RWPE2 (cell line): ENCODE measurements around the gene PTPN14.

Experiments
- ATAC-seq: fragments of 200-7000 bp; cut with Tn5 transposase; 3 replicates; pipeline ENCODE4 v1.9.1; 2021; ENCODE audit warnings: low read depth
- DNase-seq: peaks from one replicate; pipeline ENCODE4 v3.0.0-alpha.2; 2020; ENCODE audit warnings: low spot score
- H3K27ac ChIP-seq: fragments of 450-650 bp; 2 replicates; pipeline ENCODE4 v1.5.1; 2017; ENCODE audit warnings: mild to moderate bottlenecking; ENCODE audit not compliant: poor library complexity, severe bottlenecking
- H3K27me3 ChIP-seq: fragments of 250-450 bp; sonication (Bioruptor Pico); 2 replicates; pipeline ENCODE4 v1.5.1; 2021; ENCODE audit warnings: mild to moderate bottlenecking, moderate library complexity; ENCODE audit not compliant: insufficient read depth, poor library complexity, severe bottlenecking
- H3K36me3 ChIP-seq: fragments of 250-450 bp; sonication (Bioruptor Pico); 2 replicates; pipeline ENCODE4 v1.5.1; 2020; ENCODE audit warnings: low read depth, mild to moderate bottlenecking, moderate library complexity
- H3K4me1 ChIP-seq: fragments of 250-450 bp; sonication (Bioruptor Pico); 2 replicates; pipeline ENCODE4 v1.5.1; 2021; ENCODE audit warnings: mild to moderate bottlenecking, moderate library complexity; ENCODE audit not compliant: insufficient read depth, poor library complexity, severe bottlenecking
- H3K4me3 ChIP-seq: fragments of 250-450 bp; sonication (Bioruptor Pico); 2 replicates; pipeline ENCODE4 v1.5.1; 2021; ENCODE audit warnings: mild to moderate bottlenecking, moderate library complexity; ENCODE audit not compliant: severe bottlenecking
- H3K9me3 ChIP-seq: fragments of 250-450 bp; sonication (Bioruptor Pico); 2 replicates; pipeline ENCODE4 v1.5.1; 2021; ENCODE audit warnings: mild to moderate bottlenecking, moderate library complexity; ENCODE audit not compliant: severe bottlenecking
- TF ChIP-seq, protein P1 (sequence below): fragments of 450-650 bp; IDR thresholded peaks from one replicate; pipeline ENCODE4 v1.5.1; 2017; ENCODE audit warnings: mild to moderate bottlenecking, moderate library complexity; ENCODE audit not compliant: poor library complexity, severe bottlenecking

PTPN14 gene

DNA sequence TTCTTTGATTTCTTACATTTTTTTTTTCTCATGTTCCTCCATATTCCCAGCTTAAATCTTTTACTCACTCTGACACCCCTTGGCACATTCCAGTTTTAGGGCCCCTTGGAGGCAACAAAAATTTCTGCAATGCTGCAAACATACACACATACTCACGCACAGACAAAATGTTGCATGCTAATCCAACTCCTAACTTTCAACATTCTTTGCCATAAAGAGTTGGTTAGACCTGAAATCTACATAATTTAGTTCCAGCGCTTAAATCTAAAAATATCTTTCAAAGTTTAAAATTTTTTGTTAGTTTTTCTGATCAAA, 103.9 kb downstream of the PTPN14 start:
- peak overlapping the region; percentile 96 for H3K27ac ChIP-seq
- peaks cover 7% of the 10 kb centered on the region; the same call in 1 of the 2 replicates for H3K36me3 ChIP-seq
- DNase-seq (no peak), ATAC-seq (no peak)
- peaks cover 35% of the 10 kb centered on the region for H3K4me1 ChIP-seq
- no peaks in the 10 kb centered on the region for H3K27me3 ChIP-seq
- H3K4me3 ChIP-seq: no peak overlapping the region
- no peaks in the 10 kb centered on the region for H3K9me3 ChIP-seq
- TF ChIP-seq, protein P1, sequence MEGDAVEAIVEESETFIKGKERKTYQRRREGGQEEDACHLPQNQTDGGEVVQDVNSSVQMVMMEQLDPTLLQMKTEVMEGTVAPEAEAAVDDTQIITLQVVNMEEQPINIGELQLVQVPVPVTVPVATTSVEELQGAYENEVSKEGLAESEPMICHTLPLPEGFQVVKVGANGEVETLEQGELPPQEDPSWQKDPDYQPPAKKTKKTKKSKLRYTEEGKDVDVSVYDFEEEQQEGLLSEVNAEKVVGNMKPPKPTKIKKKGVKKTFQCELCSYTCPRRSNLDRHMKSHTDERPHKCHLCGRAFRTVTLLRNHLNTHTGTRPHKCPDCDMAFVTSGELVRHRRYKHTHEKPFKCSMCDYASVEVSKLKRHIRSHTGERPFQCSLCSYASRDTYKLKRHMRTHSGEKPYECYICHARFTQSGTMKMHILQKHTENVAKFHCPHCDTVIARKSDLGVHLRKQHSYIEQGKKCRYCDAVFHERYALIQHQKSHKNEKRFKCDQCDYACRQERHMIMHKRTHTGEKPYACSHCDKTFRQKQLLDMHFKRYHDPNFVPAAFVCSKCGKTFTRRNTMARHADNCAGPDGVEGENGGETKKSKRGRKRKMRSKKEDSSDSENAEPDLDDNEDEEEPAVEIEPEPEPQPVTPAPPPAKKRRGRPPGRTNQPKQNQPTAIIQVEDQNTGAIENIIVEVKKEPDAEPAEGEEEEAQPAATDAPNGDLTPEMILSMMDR: no peak

DNA sequence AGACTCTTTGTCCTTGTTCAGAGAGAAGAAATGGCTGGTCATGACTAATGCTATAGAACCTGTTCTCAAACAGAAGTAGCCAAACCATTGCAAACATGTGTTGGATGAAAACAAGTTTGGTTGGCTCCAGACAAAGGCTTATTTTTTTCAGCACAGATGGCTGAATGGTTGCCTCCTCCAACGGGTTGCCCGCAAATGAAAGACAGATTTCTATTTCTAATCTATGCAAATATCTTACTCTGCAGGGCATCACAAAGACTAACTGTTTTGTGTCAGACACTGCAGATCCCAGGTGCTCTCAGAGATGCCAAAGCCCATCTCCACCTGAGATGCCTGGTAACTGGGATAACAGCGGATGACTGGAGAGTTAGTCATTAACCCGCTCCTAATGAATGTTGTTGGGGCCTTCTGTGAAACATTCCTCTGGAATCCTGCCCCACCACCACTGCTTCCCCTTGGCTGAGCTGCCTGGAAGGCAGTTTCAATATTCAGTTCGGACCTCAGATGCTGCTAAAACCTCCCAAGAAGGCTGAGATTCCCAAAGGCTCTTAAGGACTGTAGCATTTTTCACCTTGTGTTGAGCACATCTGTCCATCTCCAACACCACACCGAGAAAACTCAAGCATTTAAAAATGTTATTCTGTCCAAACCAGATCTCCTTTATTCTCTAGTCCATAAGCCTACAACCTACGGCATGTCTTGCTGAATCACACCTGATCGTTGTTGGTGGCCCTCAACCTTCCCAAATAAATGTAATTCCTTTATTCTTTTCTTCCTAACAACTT, 104.4 kb downstream of the PTPN14 start:
- DNase-seq (peak; percentile 74), ATAC-seq (peak; percentile 91)
- Histone ChIP-seq H3K27me3 (no peaks in the 10 kb centered on the region), H3K36me3 (peaks cover 9% of the 10 kb centered on the region; the same call in 1 of the 2 replicates), H3K27ac (peak overlapping the region; percentile 96), H3K9me3 (no peaks in the 10 kb centered on the region), H3K4me3 (peak overlapping the region; percentile 9), H3K4me1 (peaks cover 38% of the 10 kb centered on the region)
- TF ChIP-seq, protein P1: no peak

DNA sequence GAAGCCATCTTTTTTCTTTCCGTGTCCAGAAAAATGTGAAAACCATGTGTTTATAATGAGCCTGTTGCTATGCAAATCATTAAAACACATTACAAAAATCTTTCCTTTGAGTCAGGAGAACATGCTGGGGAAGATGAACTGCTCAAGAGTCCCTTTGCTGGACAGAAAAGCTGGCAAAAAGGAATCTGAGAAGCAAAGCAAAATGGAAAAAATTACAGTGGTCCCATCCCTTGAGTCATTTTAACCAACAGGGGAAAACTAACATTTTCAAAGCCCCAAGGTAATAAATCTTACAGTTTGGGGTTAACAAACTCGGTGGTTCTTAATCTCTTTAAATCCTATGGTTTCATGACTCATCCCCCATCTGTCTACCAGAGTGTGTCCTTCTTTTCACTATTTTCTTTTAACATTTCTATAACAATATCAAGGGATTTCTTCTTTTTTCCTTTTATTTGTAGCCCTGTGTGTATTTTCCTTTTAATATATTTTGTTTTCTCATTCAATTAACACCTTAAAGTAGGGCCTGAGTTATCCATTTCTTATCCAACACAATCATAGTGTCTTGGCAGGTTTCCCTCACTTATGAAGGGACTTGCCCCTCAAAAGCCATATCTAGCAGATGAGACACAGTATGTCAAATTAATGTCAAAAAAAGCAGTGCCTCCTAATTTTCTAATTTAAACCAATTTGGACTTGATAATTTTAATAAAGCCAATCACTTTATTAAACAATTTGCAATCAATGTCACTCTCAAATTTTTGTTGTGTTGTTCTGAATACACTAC, 105.4 kb downstream of the PTPN14 start:
- peak; percentile 31; the same call in 1 of the 3 replicates for ATAC-seq
- H3K4me3 ChIP-seq: no peak overlapping the region

DNA sequence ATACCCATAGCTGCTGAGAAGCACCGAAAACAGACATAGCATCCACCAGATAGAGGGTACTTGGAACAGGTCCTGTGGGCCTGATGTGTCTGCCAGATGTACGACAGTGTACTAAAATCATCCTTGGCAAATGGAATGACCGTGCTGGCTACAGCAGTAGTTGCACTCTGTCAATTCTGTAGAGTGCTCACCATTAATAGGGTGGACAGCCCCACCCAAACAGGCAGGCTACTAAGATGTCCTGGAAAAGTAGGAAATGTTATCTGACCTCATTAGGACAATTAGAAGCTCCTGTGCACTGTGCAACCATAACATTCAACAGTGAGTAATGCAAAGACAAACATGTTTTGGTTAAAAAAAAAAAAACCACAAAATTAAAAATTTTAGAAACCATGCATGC, 106.2 kb downstream of the PTPN14 start:
- no peaks in the 10 kb centered on the region for H3K27me3 ChIP-seq
- ATAC-seq: no peak
- peak overlapping the region; percentile 96 for H3K27ac ChIP-seq
- no peaks in the 10 kb centered on the region for H3K9me3 ChIP-seq
- DNase-seq: no peak
- H3K4me3 ChIP-seq: no peak overlapping the region
- 0 out of 2 replicates have a peak, but pooled peaks cover 6% of the 10 kb centered on the region for H3K36me3 ChIP-seq
- TF ChIP-seq, protein P1: no peak
- peaks cover 54% of the 10 kb centered on the region for H3K4me1 ChIP-seq

More for the DNA sequence above, 105.4 kb downstream of the PTPN14 start:
- H3K36me3 ChIP-seq: peaks cover 11% of the 10 kb centered on the region; the same call in 1 of the 2 replicates
- DNase-seq: no peak
- TF ChIP-seq, protein P1: no peak
- peak overlapping the region; percentile 96 for H3K27ac ChIP-seq
- peaks cover 46% of the 10 kb centered on the region for H3K4me1 ChIP-seq
- H3K27me3 ChIP-seq: no peaks in the 10 kb centered on the region
- no peaks in the 10 kb centered on the region for H3K9me3 ChIP-seq
